H1 (cell line): ENCODE measurements around the gene GALP. TPM values are rescaled to one million over a fixed set of nuclear protein-coding genes. Genes with fewer than 3 reads are reported as not detected.

Experiments
- CTCF ChIA-PET: fragments of 300-600 bp; sonication (Branson Sonifier 250); formaldehyde crosslinking; loops from one replicate; lab custom pipeline; 2021; ENCODE audit not compliant: partially characterized antibody; lab: Charles Lee
- POLR2A ChIA-PET: fragments of 300-600 bp; sonication (Branson Sonifier 250); formaldehyde crosslinking; loops from one replicate; lab custom pipeline; 2021; ENCODE audit warnings: inconsistent platforms; ENCODE audit not compliant: partially characterized antibody; lab: Charles Lee
- DNase-seq, 2 experiments: peaks; one replicate each; pipeline versions ENCODE4 v3.0.0 to v3.0.0-alpha.2; 2010 to 2022; ENCODE audit warnings: low spot score in 2 of 2, low read depth in 1 of 2, mixed read lengths in 1 of 2
- FAIRE-seq: peaks from 2 replicates; lab custom pipeline; 2011; peaks lifted over from hg19 to GRCh38; lab: Jason Lieb, UNC
- H2AFZ ChIP-seq: 2 replicates; pipeline ENCODE4 v1.8.1; 2012; ENCODE audit warnings: low read length, inconsistent platforms
- H2AK5ac ChIP-seq: 2 replicates; pipeline ENCODE4 v1.6.1; 2013; ENCODE audit warnings: low read depth, low read length
- H2BK120ac ChIP-seq: replicated peaks from 2 replicates; pipeline ENCODE3; 2013; ENCODE audit warnings: low read depth, low read length, inconsistent platforms
- H2BK12ac ChIP-seq: 2 replicates; pipeline ENCODE4 v1.6.1; 2013; ENCODE audit warnings: low read depth, low read length
- H2BK15ac ChIP-seq: 2 replicates; pipeline ENCODE4 v1.6.1; 2013; ENCODE audit warnings: low read length
- H2BK20ac ChIP-seq: 2 replicates; pipeline ENCODE4 v1.6.1; 2013; ENCODE audit warnings: low read length
- H2BK5ac ChIP-seq: 2 replicates; pipeline ENCODE4 v1.6.1; 2013; ENCODE audit warnings: low read depth, low read length
- H3K14ac ChIP-seq: 2 replicates; pipeline ENCODE4 v1.6.1; 2013; ENCODE audit warnings: inconsistent platforms; ENCODE audit not compliant: insufficient read length
- H3K18ac ChIP-seq: 2 replicates; pipeline ENCODE4 v1.6.1; 2013; ENCODE audit warnings: low read length; ENCODE audit errors: extremely low read depth
- H3K23ac ChIP-seq: 2 replicates; pipeline ENCODE4 v1.6.1; 2013; ENCODE audit warnings: inconsistent platforms; ENCODE audit not compliant: insufficient read length
- H3K23me2 ChIP-seq: 2 replicates; pipeline ENCODE4 v1.6.1; 2013; ENCODE audit warnings: low read depth, low read length
- H3K27ac ChIP-seq: 2 replicates; pipeline ENCODE4 v1.6.1; 2011; ENCODE audit warnings: low read depth, low read length, inconsistent platforms
- H3K27me3 ChIP-seq, 4 experiments: replicated peaks in 1 of 4; 1 replicate in 1 of 4; 2 replicates in 3 of 4; pipeline versions ENCODE4 v1.6.1 to v1.8.1; 2011 to 2013; ENCODE audit warnings: low read length in 3 of 4, mild to moderate bottlenecking in 3 of 4, inconsistent platforms in 2 of 4, mixed read lengths in 2 of 4, moderate library complexity in 1 of 4; ENCODE audit not compliant: control insufficient read depth in 3 of 4, insufficient read depth in 3 of 4; ENCODE audit errors: extremely low read depth in 1 of 4
- H3K36me3 ChIP-seq, 4 experiments: 2 replicates each; pipeline versions ENCODE4 v1.6.1 to v1.8.1; 2011 to 2013; ENCODE audit warnings: mild to moderate bottlenecking in 4 of 4, low read length in 3 of 4, moderate library complexity in 2 of 4, control low read depth in 1 of 4, inconsistent platforms in 1 of 4; ENCODE audit not compliant: insufficient read depth in 4 of 4, control insufficient read depth in 2 of 4
- H3K4ac ChIP-seq: replicated peaks from 2 replicates; pipeline ENCODE3; 2013; ENCODE audit warnings: low read length, low read depth, mixed read lengths, inconsistent platforms; ENCODE audit not compliant: insufficient read length
- H3K4me1 ChIP-seq, 4 experiments: replicated peaks in 1 of 4; 1 replicate in 1 of 4; 2 replicates in 3 of 4; pipeline versions ENCODE4 v1.6.1 to v1.8.1; 2011 to 2013; ENCODE audit warnings: low read length in 3 of 4, inconsistent platforms in 2 of 4, mixed read lengths in 1 of 4; ENCODE audit not compliant: insufficient read depth in 4 of 4, control insufficient read depth in 3 of 4
- H3K4me2 ChIP-seq, 2 experiments: 2 replicates each; pipeline versions ENCODE4 v1.6.1 to v1.8.1; 2011 to 2013; ENCODE audit warnings: low read depth in 2 of 2, low read length in 2 of 2, control low read depth in 1 of 2, inconsistent platforms in 1 of 2, mild to moderate bottlenecking in 1 of 2; ENCODE audit not compliant: insufficient read depth in 1 of 2
- H3K4me3 ChIP-seq, 4 experiments: fragments of 200-600, 300-600 bp in 1 of 4; sonication (generic), shearing (Covaris generic), sonication (Bioruptor Twin) in 1 of 4; 2 replicates each; pipeline versions ENCODE4 v1.5.1 to v1.8.1; 2011 to 2016; ENCODE audit warnings: low read length in 4 of 4, low read depth in 3 of 4, control low read depth in 2 of 4, inconsistent platforms in 2 of 4, mild to moderate bottlenecking in 2 of 4, mixed read lengths in 1 of 4, moderate library complexity in 1 of 4; ENCODE audit not compliant: insufficient read depth in 2 of 4; ENCODE audit errors: extremely low read depth in 1 of 4
- H3K56ac ChIP-seq: replicated peaks from 2 replicates; pipeline ENCODE3; 2013; ENCODE audit warnings: low read depth, mild to moderate bottlenecking, mixed read lengths, low read length, inconsistent platforms; ENCODE audit not compliant: insufficient read length
- H3K79me1 ChIP-seq: 2 replicates; pipeline ENCODE4 v1.6.1; 2013; ENCODE audit warnings: low read depth, low read length, control low read depth
- H3K79me2 ChIP-seq, 2 experiments: 2 replicates each; pipeline versions ENCODE4 v1.6.1 to v1.8.1; 2012 to 2013; ENCODE audit warnings: low read length in 2 of 2, mild to moderate bottlenecking in 2 of 2, inconsistent platforms in 1 of 2; ENCODE audit not compliant: insufficient read depth in 2 of 2, control insufficient read depth in 1 of 2
- H3K9ac ChIP-seq, 4 experiments: replicated peaks in 1 of 4; 1 replicate in 1 of 4; 2 replicates in 3 of 4; pipeline versions ENCODE4 v1.6.1 to v1.8.1; 2011 to 2013; ENCODE audit warnings: low read depth in 3 of 4, low read length in 3 of 4, control low read depth in 2 of 4, mild to moderate bottlenecking in 2 of 4, moderate library complexity in 2 of 4, inconsistent platforms in 1 of 4; ENCODE audit errors: extremely low read depth in 1 of 4
- H3K9me3 ChIP-seq, 2 experiments: 2 replicates each; pipeline versions ENCODE4 v1.6.1 to v1.8.1; 2012 to 2013; ENCODE audit warnings: mild to moderate bottlenecking in 2 of 2, moderate library complexity in 2 of 2, control low read depth in 1 of 2, inconsistent platforms in 1 of 2, low read depth in 1 of 2, low read length in 1 of 2, mixed read lengths in 1 of 2; ENCODE audit not compliant: insufficient read depth in 2 of 2
- H4K20me1 ChIP-seq, 2 experiments: replicated peaks in 1 of 2; 2 replicates each; pipeline versions ENCODE3 to v1.8.1; 2011 to 2013; ENCODE audit warnings: inconsistent platforms in 2 of 2, low read length in 2 of 2, mild to moderate bottlenecking in 1 of 2; ENCODE audit not compliant: insufficient read depth in 2 of 2, control insufficient read depth in 1 of 2
- H4K5ac ChIP-seq: 2 replicates; pipeline ENCODE4 v1.6.1; 2013; ENCODE audit warnings: low read length, low read depth, mixed read lengths, inconsistent platforms; ENCODE audit not compliant: insufficient read length
- H4K8ac ChIP-seq: 2 replicates; pipeline ENCODE4 v1.8.0; 2013; ENCODE audit warnings: mild to moderate bottlenecking, moderate library complexity, low read length, inconsistent platforms; ENCODE audit not compliant: insufficient read depth; ENCODE audit errors: extremely low read depth
- H4K91ac ChIP-seq: replicated peaks from 2 replicates; pipeline ENCODE3; 2013; ENCODE audit warnings: low read length, mixed read lengths, inconsistent platforms; ENCODE audit not compliant: insufficient read length
- BRCA1 ChIP-seq: IDR thresholded peaks from 2 replicates; pipeline ENCODE4 v1.6.1; 2012; ENCODE audit warnings: low read depth, low read length, improper control_type of control experiment
- CBX8 ChIP-seq: fragments of 300-800, 300-1000 bp; sonication (generic); IDR thresholded peaks from 2 replicates; pipeline ENCODE4 v1.7.1; 2016; ENCODE audit warnings: low read depth, low read length, borderline replicate concordance
- CTCF ChIP-seq, 3 experiments: IDR thresholded peaks; 1 replicate in 2 of 3; 2 replicates in 1 of 3; pipeline versions ENCODE4 v1.5.1 to v1.6.1; 2011; ENCODE audit warnings: low read length in 3 of 3, mild to moderate bottlenecking in 3 of 3, inconsistent platforms in 2 of 3, low read depth in 1 of 3, moderate library complexity in 1 of 3; ENCODE audit not compliant: insufficient read depth in 1 of 3; ENCODE audit errors: control extremely low read depth in 1 of 3
- GTF2F1 ChIP-seq: IDR thresholded peaks from 2 replicates; pipeline ENCODE4 v1.6.1; 2012; ENCODE audit warnings: low read depth, low read length, improper control_type of control experiment, borderline replicate concordance
- JUND ChIP-seq: IDR thresholded peaks from 2 replicates; pipeline ENCODE4 v1.6.1; 2011; ENCODE audit warnings: mild to moderate bottlenecking, improper control_type of control experiment, low read length
- MAFK ChIP-seq: IDR thresholded peaks from 2 replicates; pipeline ENCODE4 v1.6.1; 2012; ENCODE audit warnings: low read depth, mild to moderate bottlenecking, improper control_type of control experiment, low read length
- MAX ChIP-seq: IDR thresholded peaks from 2 replicates; pipeline ENCODE4 v1.6.1; 2012; ENCODE audit warnings: inconsistent platforms
- POLR2AphosphoS5 ChIP-seq: IDR thresholded peaks from 2 replicates; pipeline ENCODE4 v1.6.1; 2011; ENCODE audit warnings: low read depth, low read length
- RBBP5 ChIP-seq: IDR thresholded peaks from 2 replicates; pipeline ENCODE4 v1.7.1; 2012; ENCODE audit warnings: low read depth, mild to moderate bottlenecking, inconsistent platforms, low read length, moderate library complexity, borderline replicate concordance
- WGBS, 2 experiments: shearing (Covaris generic) in 1 of 2; methylation state at CpG; one replicate each; pipeline versions ENCODE4 v1.1.6 to v1.1.7; 2013 to 2015; ENCODE audit warnings: low lambda C conversion rate in 2 of 2, mixed read lengths in 2 of 2, inconsistent platforms in 1 of 2, low coverage in 1 of 2, missing lambda C conversion rate in 1 of 2; ENCODE audit not compliant: insufficient replicate concordance in 2 of 2, insufficient coverage in 1 of 2, insufficient read length in 1 of 2; ENCODE audit errors: extremely low coverage in 1 of 2, missing lambda C conversion rate in 1 of 2; 5-methylcytosine and 5-hydroxymethylcytosine counted together
- polyA plus RNA-seq, 7 experiments: library from polyadenylated mRNA; depleted of rRNA in 3 of 7; stranded (reverse) in 5 of 7; unstranded in 2 of 7; fragments of >200 nt in 5 of 7; fragments of 200-250 nt in 2 of 7; gene quantifications; 1 replicate in 5 of 7; 2 replicates in 1 of 7; 4 replicates in 1 of 7; pipeline versions ENCODE4 v1.2.1 to v1.2.3, GENCODE V29; 2011 to 2013; ENCODE audit warnings: missing spikeins in 2 of 7, mixed read lengths in 2 of 7
- total RNA-seq: library from RNA; stranded (reverse); fragmentation: NEBNext Ultra II Directional; extraction: Animal tissue kit (Norgen Biotek cat#: 25700); gene quantifications from 2 replicates; pipeline ENCODE4 v1.2.1, GENCODE V29; 2021

Gene GALP
- total and polyA plus RNA-seq, 2 of the 8 experiments (the other 6 are each of a cell fraction or from before 2014, with no cell fraction given) = 0.14 TPM; not detected in 1

GRCh38 chr19:56161534-56161933 lies 14.3 kb upstream of the GALP start:
- Histone ChIP-seq H3K18ac (no peak overlapping the region), H2AK5ac (no peak overlapping the region), H3K27me3 (no peaks in the 10 kb centered on the region), H3K14ac (no peak overlapping the region), H2BK120ac (no peak overlapping the region), H3K23me2 (peaks cover 7% of the 10 kb centered on the region; the same call in 1 of the 2 replicates), H3K23ac (no peak overlapping the region), H4K8ac (no peak overlapping the region), H4K20me1 (peaks cover 0 to 9% of the 10 kb centered on the region in 2 experiments), H3K9me3 (no peaks in the 10 kb centered on the region), H4K91ac (no peak overlapping the region), H3K4me1 (no peaks in the 10 kb centered on the region)
- ChIA-PET CTCF (interaction anchor here (0.8 to 2.0 kb wide), 7 partner anchors 10 to 148 kb away, joined by 3 to 8 read pairs (median 5); no protein-coding TSS in a partner anchor), POLR2A (interaction anchor here (0.9 to 1.5 kb wide), 5 partner anchors 15 to 81 kb away, joined by 3 to 5 read pairs (median 3); no protein-coding TSS in a partner anchor)
- WGBS, 2 experiments = 79% methylated on average over 11 of the region's 11 CpGs; no CpG with 5 or more reads in 1 of the 2 experiments
- TF ChIP-seq MAFK = no peak
- no peak for TF ChIP-seq BRCA1
- TF ChIP-seq CBX8 = no peak
- no peak for TF ChIP-seq RBBP5
- TF ChIP-seq GTF2F1 = no peak
- TF ChIP-seq MAX = no peak
- TF ChIP-seq JUND = no peak
- no peak for TF ChIP-seq POLR2AphosphoS5
- TF ChIP-seq CTCF (IDR thresholded peaks at IDR 0.05; ENCODE audit: control extremely low read depth in 1 of 3, insufficient read depth in 1 of 3, low read depth in 1 of 3, low read length in 3 of 3) = no peak
- TF ChIP-seq, all 59 proteins: peak for 0
- no peak overlapping the region for H3K27ac ChIP-seq
- DNase-seq (no peak), FAIRE-seq (no peak)
- no peak overlapping the region for H4K5ac ChIP-seq
- peaks cover 0 to 19% (median 4%) of the 10 kb centered on the region in 4 experiments; a peak in 4 of 8 replicates for H3K36me3 ChIP-seq
- no peak overlapping the region for H2BK12ac ChIP-seq
- H3K4me3 ChIP-seq = no peak overlapping the region
- H3K79me2 ChIP-seq = no peaks in the 10 kb centered on the region
- no peak overlapping the region for H2BK20ac ChIP-seq
- no peak overlapping the region for H2BK15ac ChIP-seq
- no peak overlapping the region for H3K4me2 ChIP-seq
- no peaks in the 10 kb centered on the region for H3K79me1 ChIP-seq
- H2BK5ac ChIP-seq = no peak overlapping the region
- H3K9ac ChIP-seq = no peak overlapping the region
- H3K4ac ChIP-seq = no peak overlapping the region
- no peak overlapping the region for H2AFZ ChIP-seq
- H3K56ac ChIP-seq = no peak overlapping the region
